GM18502 (cell line): ENCODE data around the gene ANKRD11.

Experiments used
- ATAC-seq: cut with Tn5 transposase; IDR thresholded peaks from one replicate; pipeline ENCODE4 v1.9.1; 2021; ENCODE audit warnings: mild to moderate bottlenecking; ENCODE audit not compliant: unreplicated experiment, poor library complexity

ANKRD11 gene

GRCh38 chr16:89293276-89294143 lies 196.9 kb downstream of the ANKRD11 start:
- no peak for ATAC-seq

GRCh38 chr16:89292443-89293078 lies 197.8 kb downstream of the ANKRD11 start:
- no peak for ATAC-seq

GRCh38 chr16:89291776-89292175 lies 198.6 kb downstream of the ANKRD11 start:
- no peak for ATAC-seq

- no peak for ATAC-seq
Observed at GRCh38 chr16:89291363-89291762, 199.0 kb downstream of the ANKRD11 start.

GRCh38 chr16:89290887-89291286 lies 199.5 kb downstream of the ANKRD11 start:
- ATAC-seq: no peak

- no peak for ATAC-seq
Observed at GRCh38 chr16:89290472-89290871, 199.9 kb downstream of the ANKRD11 start.

GRCh38 chr16:89289428-89290395 lies 200.6 kb downstream of the ANKRD11 start:
- ATAC-seq: no peak

GRCh38 chr16:89288966-89289365 lies 201.4 kb downstream of the ANKRD11 start:
- ATAC-seq: no peak

GRCh38 chr16:89288577-89288844 lies 201.8 kb downstream of the ANKRD11 start:
- no peak for ATAC-seq

- no peak for ATAC-seq
Observed at GRCh38 chr16:89287777-89288576, 202.4 kb downstream of the ANKRD11 start.

GRCh38 chr16:89286096-89286495 lies 204.3 kb downstream of the ANKRD11 start:
- ATAC-seq: no peak

- no peak for ATAC-seq
Observed at GRCh38 chr16:89285381-89285780, 205.0 kb downstream of the ANKRD11 start.

GRCh38 chr16:89283449-89283848 lies 206.9 kb downstream of the ANKRD11 start:
- no peak for ATAC-seq

- ATAC-seq: no peak
Observed at GRCh38 chr16:89282523-89282922, 207.8 kb downstream of the ANKRD11 start.

GRCh38 chr16:89281829-89282228 lies 208.5 kb downstream of the ANKRD11 start:
- ATAC-seq: no peak

- no peak for ATAC-seq
Observed at GRCh38 chr16:89281189-89281577, 209.2 kb downstream of the ANKRD11 start.

GRCh38 chr16:89280546-89281188 lies 209.7 kb downstream of the ANKRD11 start:
- no peak for ATAC-seq

GRCh38 chr16:89279666-89280481 lies 210.5 kb downstream of the ANKRD11 start:
- no peak for ATAC-seq
